HG02884 (cell line): Measurements from ENCODE around the gene S100A9.

ENCODE experiments used
- ATAC-seq: cut with Tn5 transposase; IDR thresholded peaks from one replicate; pipeline ENCODE4 v1.9.1; 2021; ENCODE audit warnings: mild to moderate bottlenecking, moderate library complexity; ENCODE audit not compliant: unreplicated experiment

Gene S100A9

GRCh38 chr1:153359241-153359640 is 1.6 kb downstream of the S100A9 start:
- no peak for ATAC-seq

- no peak for ATAC-seq
Measured at GRCh38 chr1:153360190-153360589, 2.5 kb downstream of the S100A9 start.

- ATAC-seq, result no peak
Measured at GRCh38 chr1:153360592-153361479, 3.2 kb downstream of the S100A9 start.

GRCh38 chr1:153361480-153362109 is 3.9 kb downstream of the S100A9 start:
- no peak for ATAC-seq

GRCh38 chr1:153362187-153362775 is 4.6 kb downstream of the S100A9 start:
- no peak for ATAC-seq

- no peak for ATAC-seq
Measured at GRCh38 chr1:153363641-153364040, 6.0 kb downstream of the S100A9 start.

GRCh38 chr1:153364156-153364555 is 6.5 kb downstream of the S100A9 start:
- ATAC-seq, result no peak

GRCh38 chr1:153364766-153365666 is 7.4 kb downstream of the S100A9 start:
- no peak for ATAC-seq

- no peak for ATAC-seq
Measured at GRCh38 chr1:153365696-153366095, 8.0 kb downstream of the S100A9 start.

GRCh38 chr1:153366261-153366660 is 8.6 kb downstream of the S100A9 start:
- no peak for ATAC-seq

GRCh38 chr1:153367090-153367489 is 9.4 kb downstream of the S100A9 start:
- no peak for ATAC-seq

- no peak for ATAC-seq
Measured at GRCh38 chr1:153368495-153368894, 10.8 kb downstream of the S100A9 start.

GRCh38 chr1:153370146-153370545 is 12.5 kb downstream of the S100A9 start:
- ATAC-seq, result no peak

GRCh38 chr1:153371231-153371630 is 13.6 kb downstream of the S100A9 start:
- no peak for ATAC-seq

GRCh38 chr1:153372571-153372970 is 14.9 kb downstream of the S100A9 start:
- no peak for ATAC-seq

- no peak for ATAC-seq
Measured at GRCh38 chr1:153374071-153374470, 16.4 kb downstream of the S100A9 start.

GRCh38 chr1:153375511-153375910 is 17.9 kb downstream of the S100A9 start, which contains the start of gene S100A12:
Gene S100A12, minus strand, starts transcription at chr1:153375621. Its CDS starts 1,029 bp downstream, at chr1:153374592.
- ATAC-seq, result no peak

- no peak for ATAC-seq
Measured at GRCh38 chr1:153379591-153379990, 21.9 kb downstream of the S100A9 start.

- ATAC-seq, result no peak
Measured at GRCh38 chr1:153380711-153381110, 23.1 kb downstream of the S100A9 start.

GRCh38 chr1:153384958-153385580 is 27.4 kb downstream of the S100A9 start:
- ATAC-seq, result no peak
